ENCODE results near the gene GIMAP8.

DNA sequence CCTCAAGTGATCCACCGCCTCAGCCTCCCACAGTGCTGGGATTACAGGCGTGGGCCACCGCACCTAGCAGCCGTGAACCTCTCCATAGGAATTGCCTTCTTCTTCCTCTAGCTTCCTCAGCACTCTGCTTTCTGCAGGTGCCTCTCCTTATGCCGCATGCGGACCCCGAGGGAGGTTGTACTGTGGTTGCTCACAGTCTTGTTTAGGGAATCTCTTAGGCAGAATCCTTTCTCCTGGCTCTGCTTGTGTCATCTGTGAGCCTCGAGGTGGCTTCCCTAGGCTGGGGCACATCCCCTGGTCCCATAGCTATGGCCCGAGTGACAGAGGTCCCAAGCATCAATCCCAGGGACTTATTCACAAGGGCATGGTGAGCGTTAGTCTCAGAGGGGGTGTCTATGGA is 33.2 kb upstream of the GIMAP8 start:
- TF ChIP-seq, protein P1, sequence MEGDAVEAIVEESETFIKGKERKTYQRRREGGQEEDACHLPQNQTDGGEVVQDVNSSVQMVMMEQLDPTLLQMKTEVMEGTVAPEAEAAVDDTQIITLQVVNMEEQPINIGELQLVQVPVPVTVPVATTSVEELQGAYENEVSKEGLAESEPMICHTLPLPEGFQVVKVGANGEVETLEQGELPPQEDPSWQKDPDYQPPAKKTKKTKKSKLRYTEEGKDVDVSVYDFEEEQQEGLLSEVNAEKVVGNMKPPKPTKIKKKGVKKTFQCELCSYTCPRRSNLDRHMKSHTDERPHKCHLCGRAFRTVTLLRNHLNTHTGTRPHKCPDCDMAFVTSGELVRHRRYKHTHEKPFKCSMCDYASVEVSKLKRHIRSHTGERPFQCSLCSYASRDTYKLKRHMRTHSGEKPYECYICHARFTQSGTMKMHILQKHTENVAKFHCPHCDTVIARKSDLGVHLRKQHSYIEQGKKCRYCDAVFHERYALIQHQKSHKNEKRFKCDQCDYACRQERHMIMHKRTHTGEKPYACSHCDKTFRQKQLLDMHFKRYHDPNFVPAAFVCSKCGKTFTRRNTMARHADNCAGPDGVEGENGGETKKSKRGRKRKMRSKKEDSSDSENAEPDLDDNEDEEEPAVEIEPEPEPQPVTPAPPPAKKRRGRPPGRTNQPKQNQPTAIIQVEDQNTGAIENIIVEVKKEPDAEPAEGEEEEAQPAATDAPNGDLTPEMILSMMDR (conservative IDR thresholded peaks at IDR 0.05; ENCODE audit: low read depth in 2 of 2): no peak
- TF ChIP-seq POLR2AphosphoS5 (IDR thresholded peaks at IDR 0.05; ENCODE audit: low read depth) (no peak), JUNB (IDR thresholded peaks at IDR 0.05; ENCODE audit: unreplicated experiment) (no peak), CREB1 (CRISPR knock-in tag; IDR thresholded peaks at IDR 0.05; ENCODE audit: low read depth) (no peak), EZH2phosphoT487 (IDR thresholded peaks at IDR 0.05; ENCODE audit: unreplicated experiment) (no peak), REST (IDR thresholded peaks at IDR 0.05; ENCODE audit: unreplicated experiment) (no peak), EZH2 (IDR thresholded peaks at IDR 0.05; ENCODE audit: low read depth, unreplicated experiment) (no peak), NANOG (IDR thresholded peaks at IDR 0.05; ENCODE audit: borderline replicate concordance) (no peak)

Measured in GM23338 (cell line).